ENCODE results near the gene ZNRF1.
A peak's percentile ranks its signal among the peaks of the same experiment; 100 is the strongest.
"Not testable (repeated sequence)": the region's sequence is repeated elsewhere in the genome, so short reads cannot be mapped to it uniquely, and the experiment has no call there.

Gene ZNRF1

GRCh38 chr16:74998481-74999218, at the start of gene ZNRF1:
ZNRF1 (plus strand) TSS chr16:74999024; CDS start chr16:74999672, 648 bp downstream.
- DNase-seq, result peak; percentile 4

- DNase-seq, result no peak
Measured at GRCh38 chr16:74949309-74949708, 49.5 kb upstream of the ZNRF1 start.

GRCh38 chr16:74950511-74950910, 48.3 kb upstream of the ZNRF1 start:
- no peak for DNase-seq

GRCh38 chr16:74951206-74951605, 47.6 kb upstream of the ZNRF1 start:
- no peak for DNase-seq

GRCh38 chr16:74951681-74952080, 47.1 kb upstream of the ZNRF1 start:
- no peak for DNase-seq

- DNase-seq, result no peak
Measured at GRCh38 chr16:74954763-74955162, 44.1 kb upstream of the ZNRF1 start.

- no peak for DNase-seq
Measured at GRCh38 chr16:74973304-74973703, 25.5 kb upstream of the ZNRF1 start.

- DNase-seq, result no peak
Measured at GRCh38 chr16:74975591-74975990, 23.2 kb upstream of the ZNRF1 start.

GRCh38 chr16:74982256-74982655, 16.6 kb upstream of the ZNRF1 start:
- DNase-seq, result no peak

GRCh38 chr16:74984194-74984528, 14.7 kb upstream of the ZNRF1 start:
- DNase-seq, result no peak

- DNase-seq, result peak; percentile 94
Measured at GRCh38 chr16:74984529-74985296, 14.1 kb upstream of the ZNRF1 start, which contains the start of gene WDR59. WDR59 (minus strand) TSS chr16:74985123; CDS start chr16:74985017, 106 bp downstream.

GRCh38 chr16:74987027-74987681, 11.7 kb upstream of the ZNRF1 start:
- no peak for DNase-seq

- DNase-seq, result not testable (repeated sequence)
Measured at GRCh38 chr16:74989864-74990263, 9.0 kb upstream of the ZNRF1 start.

GRCh38 chr16:74990832-74991231, 8.0 kb upstream of the ZNRF1 start:
- no peak for DNase-seq

GRCh38 chr16:74991268-74991592, 7.6 kb upstream of the ZNRF1 start:
- DNase-seq, result no peak

- DNase-seq, result no peak
Measured at GRCh38 chr16:74991593-74992403, 7.0 kb upstream of the ZNRF1 start.

GRCh38 chr16:74995986-74996385, 2.8 kb upstream of the ZNRF1 start:
- no peak for DNase-seq

- DNase-seq, result no peak
Measured at GRCh38 chr16:74997042-74997491, 1.8 kb upstream of the ZNRF1 start.

GRCh38 chr16:74999219-74999608, 390 bp downstream of the ZNRF1 start:
- no peak for DNase-seq

GRCh38 chr16:74999609-75000480, 1.0 kb downstream of the ZNRF1 start:
- peak; percentile 11 for DNase-seq

GRCh38 chr16:75000481-75001081, 1.8 kb downstream of the ZNRF1 start:
- DNase-seq, result no peak

GRCh38 chr16:75002474-75002873, 3.6 kb downstream of the ZNRF1 start:
- no peak for DNase-seq

Measured in NCI-H526 treated with DMSO at 0.1 percent for 48 hours (cell line).